GM12878 (cell line): ENCODE results near the gene KDM2A. TPM values are rescaled to one million over a fixed set of nuclear protein-coding genes. Genes with fewer than 3 reads are reported as not detected.

Experiments used
- ATAC-seq: fragments of 200-7000 bp; cut with Tn5 transposase; 3 replicates; pipeline ENCODE4 v1.9.1; 2020; ENCODE audit warnings: mild to moderate bottlenecking, moderate library complexity
- BruUV-seq: library from RNA; stranded (reverse); fragments of 400-500 nt; replicated peaks from 2 replicates; lab custom pipeline; 2021; lab: Mats Ljungman, UMichigan
- CTCF ChIA-PET: fragments of 300-600 bp; sonication (Branson Sonifier 250); formaldehyde crosslinking; extraction: SDS; loops from one replicate; lab custom pipeline; 2021; ENCODE audit warnings: inconsistent platforms; lab: Yijun Ruan, JAX
- POLR2A ChIA-PET: fragments of 350-600 bp; formaldehyde crosslinking; extraction: SDS; loops from one replicate; lab custom pipeline; 2021; ENCODE audit warnings: inconsistent platforms; lab: Charles Lee
- RAD21 ChIA-PET: fragments of 300-600 bp; sonication (Branson Sonifier 250); formaldehyde crosslinking; loops from one replicate; lab custom pipeline; 2023; ENCODE audit warnings: antibody characterized with exemption; ENCODE audit not compliant: unreplicated experiment; lab: Charles Lee
- SMC1A ChIA-PET: fragments of 300-600 bp; sonication (Branson Sonifier 250); formaldehyde crosslinking; loops from one replicate; lab custom pipeline; 2023; ENCODE audit not compliant: unreplicated experiment, uncharacterized antibody; lab: Charles Lee
- DNase-seq: peaks from one replicate; pipeline ENCODE4 v3.0.0-alpha.2; 2011; ENCODE audit warnings: low read depth, low spot score
- FAIRE-seq: peaks from 3 replicates; lab custom pipeline; 2011; peaks lifted over from hg19 to GRCh38; lab: Jason Lieb, UNC
- H2AFZ ChIP-seq: 2 replicates; pipeline ENCODE4 v1.6.0; 2011; ENCODE audit warnings: low read depth, low read length, control low read depth; ENCODE audit not compliant: control insufficient read depth
- H3K27ac ChIP-seq: 2 replicates; pipeline ENCODE4 v1.5.1; 2011; ENCODE audit warnings: control low read depth; ENCODE audit not compliant: control insufficient read depth, insufficient read depth
- H3K27me3 ChIP-seq, 2 experiments: replicated peaks in 1 of 2; 2 replicates each; pipeline versions ENCODE4 v1.6.0 to v1.6.1; 2011; ENCODE audit warnings: low read length in 1 of 2; ENCODE audit not compliant: control insufficient read depth in 2 of 2, insufficient read depth in 2 of 2
- H3K36me3 ChIP-seq, 2 experiments: 2 replicates each; pipeline ENCODE4 v1.5.1; 2011; ENCODE audit warnings: low read length in 1 of 2; ENCODE audit not compliant: control insufficient read depth in 2 of 2, insufficient read depth in 2 of 2
- H3K4me1 ChIP-seq: 2 replicates; pipeline ENCODE4 v1.6.1; 2011; ENCODE audit warnings: mild to moderate bottlenecking, low read length, moderate library complexity, mixed read lengths; ENCODE audit not compliant: control insufficient read depth, insufficient read depth
- H3K4me2 ChIP-seq: 2 replicates; pipeline ENCODE4 v1.6.0; 2011; ENCODE audit warnings: control low read depth; ENCODE audit not compliant: control insufficient read depth, insufficient read depth
- H3K4me3 ChIP-seq: fragments of 200-600 bp; sonication (generic); 2 replicates; pipeline ENCODE4 v1.5.1; 2016
- H3K79me2 ChIP-seq: 2 replicates; pipeline ENCODE4 v1.6.0; 2011; ENCODE audit warnings: low read length; ENCODE audit not compliant: control insufficient read depth, insufficient read depth
- H3K9ac ChIP-seq: 2 replicates; pipeline ENCODE4 v1.8.0; 2011; ENCODE audit warnings: low read length, control low read depth, mixed read lengths; ENCODE audit not compliant: control insufficient read depth, insufficient read depth
- H3K9me3 ChIP-seq: replicated peaks from 3 replicates; pipeline ENCODE4 v1.5.1; 2011; ENCODE audit warnings: mild to moderate bottlenecking, low read length; ENCODE audit not compliant: control insufficient read depth, insufficient read depth
- H4K20me1 ChIP-seq: 2 replicates; pipeline ENCODE4 v1.6.0; 2011; ENCODE audit not compliant: control insufficient read depth, insufficient read depth
- CHD2 ChIP-seq: IDR thresholded peaks from 2 replicates; pipeline ENCODE4 v1.6.1; 2011; ENCODE audit warnings: low read depth, low read length, improper control_type of control experiment, borderline replicate concordance
- ETV6 ChIP-seq, 2 experiments: fragments of 450-650 bp in 1 of 2; IDR thresholded peaks in 1 of 2; conservative IDR thresholded peaks in 1 of 2; 2 replicates each; pipeline ENCODE4 v1.6.1; 2014; ENCODE audit warnings: antibody characterized with exemption in 1 of 2, borderline replicate concordance in 1 of 2, low read depth in 1 of 2, mild to moderate bottlenecking in 1 of 2, moderate library complexity in 1 of 2
- MXI1 ChIP-seq: fragments of 150-350 bp; IDR thresholded peaks from 2 replicates; pipeline ENCODE4 v1.6.1; 2011; ENCODE audit warnings: low read depth, mild to moderate bottlenecking, inconsistent platforms, low read length, improper control_type of control experiment
- RCOR1 ChIP-seq: conservative IDR thresholded peaks from 2 replicates; pipeline ENCODE4 v1.6.1; 2012; ENCODE audit warnings: low read depth, low read length, improper control_type of control experiment
- SPI1 ChIP-seq: IDR thresholded peaks from 2 replicates; pipeline ENCODE4 v1.6.1; 2011; ENCODE audit warnings: low read depth, mild to moderate bottlenecking, low read length, moderate library complexity, borderline replicate concordance; ENCODE audit not compliant: insufficient read depth
- WGBS: methylation state at CpG from one replicate; pipeline ENCODE4 v1.1.6; 2016; ENCODE audit warnings: low lambda C conversion rate; ENCODE audit not compliant: insufficient replicate concordance, insufficient coverage; ENCODE audit errors: missing lambda C conversion rate; 5-methylcytosine and 5-hydroxymethylcytosine counted together
- in situ Hi-C: fragments of 300-500 bp; cut with MboI; formaldehyde crosslinking; loops from 9 replicates; pipeline ENCODE4 v1.14.3; 2018; ENCODE audit warnings: mixed read lengths
- intact Hi-C: fragments of 100-400 bp; cut with micrococcal nuclease; formaldehyde crosslinking; loops from one replicate; pipeline ENCODE4 v1.14.2; 2022; ENCODE audit not compliant: unreplicated experiment
- polyA plus RNA-seq, 11 experiments: library from polyadenylated mRNA; depleted of rRNA in 4 of 11; unstranded in 6 of 11; stranded (reverse) in 5 of 11; fragments of >200 nt; fragmentation: Nextera tagmentation in 4 of 11; fragmentation: Illumina TruSeq in 1 of 11; extraction: Ambion mirVana in 4 of 11; extraction: Trizol in 1 of 11; gene quantifications; 1 replicate in 1 of 11; 2 replicates in 10 of 11; pipeline versions ENCODE4 v1.2.1 to v1.2.3, GENCODE V29; 2011 to 2016; ENCODE audit warnings: inconsistent platforms in 2 of 11, missing spikeins in 2 of 11, low read depth in 1 of 11
- total RNA-seq, 4 experiments: library from RNA; depleted of rRNA in 3 of 4; stranded (reverse); fragments of >200 nt in 3 of 4; fragmentation: Illumina TruSeq in 1 of 4; extraction: Trizol in 1 of 4; gene quantifications; 2 replicates each; pipeline versions ENCODE4 v1.2.1 to v1.2.3, GENCODE V29; 2013 to 2021
- TF ChIP-seq, protein P1 (sequence below), 3 experiments: IDR thresholded peaks in 2 of 3; conservative IDR thresholded peaks in 1 of 3; 2 replicates each; pipeline ENCODE4 v1.5.1; 2011; ENCODE audit warnings: low read depth in 3 of 3, low read length in 3 of 3, mild to moderate bottlenecking in 3 of 3, control low read depth in 2 of 3, moderate library complexity in 2 of 3, inconsistent platforms in 1 of 3, mixed read lengths in 1 of 3; ENCODE audit not compliant: control insufficient read depth in 2 of 3, insufficient read depth in 1 of 3; ENCODE audit errors: extremely low read depth in 1 of 3
- TF ChIP-seq, protein P2 (sequence below): fragments of 450-650 bp; IDR thresholded peaks from 2 replicates; pipeline ENCODE4 v1.6.1; 2017; ENCODE audit warnings: mild to moderate bottlenecking
- TF ChIP-seq, protein P3 (sequence below): IDR thresholded peaks from 2 replicates; pipeline ENCODE4 v1.6.1; 2012; ENCODE audit warnings: low read depth, low read length, improper control_type of control experiment
- TF ChIP-seq, protein P4 (sequence below): fragments of 450-650 bp; formaldehyde crosslinking; IDR thresholded peaks from 2 replicates; pipeline ENCODE4 v1.5.0; 2022; ENCODE audit warnings: mild to moderate bottlenecking, missing genetic modification characterization

Gene KDM2A
- total and polyA plus RNA-seq, 10 of the 15 experiments (the other 5 are each of a cell fraction or from before 2014, with no cell fraction given) = 10.5 to 69.3 (median 41.6) TPM

DNA sequence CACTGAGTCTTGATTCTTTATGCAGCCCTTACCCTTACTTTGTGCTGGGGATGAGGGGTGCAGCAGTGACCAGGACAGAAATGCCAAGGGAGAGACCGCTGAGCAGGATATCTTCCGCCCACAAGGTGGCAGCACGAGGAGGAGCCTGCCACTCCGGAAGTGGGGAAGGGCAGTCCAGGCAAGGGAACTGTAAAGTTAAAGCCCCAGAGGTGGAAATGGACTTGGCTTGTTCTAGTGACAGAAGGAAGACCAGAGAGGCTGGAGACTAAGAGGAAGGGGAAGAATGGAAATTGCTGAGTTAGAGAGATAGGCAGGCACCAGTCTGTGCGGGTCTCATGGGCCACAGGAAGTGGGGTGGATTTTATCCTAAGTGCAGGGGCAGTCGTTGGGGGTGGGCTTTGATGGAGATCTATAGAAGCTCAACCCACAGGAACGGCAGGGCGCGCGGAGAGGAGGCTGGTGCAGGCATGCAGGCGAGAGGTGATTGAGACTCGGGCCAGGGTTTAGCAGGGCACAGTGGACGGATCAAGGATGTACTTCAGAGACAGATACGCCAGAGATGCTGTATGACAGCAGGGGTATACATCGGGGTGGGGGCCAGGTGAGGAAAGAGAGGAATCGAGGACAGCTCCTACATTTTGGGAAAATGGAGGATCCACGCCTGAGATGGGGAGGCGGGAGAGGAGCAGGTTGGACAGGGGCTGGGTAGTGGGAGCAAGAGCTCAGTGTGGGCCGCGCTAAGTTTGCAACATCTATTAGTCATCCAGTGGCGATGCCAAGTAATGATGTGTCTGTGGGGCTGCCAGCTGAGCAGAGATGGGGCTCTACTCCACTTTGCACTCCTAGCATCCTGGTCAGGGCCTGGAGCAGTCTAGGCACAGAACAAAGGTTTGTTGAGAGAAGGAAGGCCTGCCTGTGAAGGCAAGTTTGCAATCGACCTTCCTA lies 143.9 kb downstream of the KDM2A start:
- no peak for DNase-seq
- no peaks in the 10 kb centered on the region for H4K20me1 ChIP-seq
- ChIA-PET CTCF (interaction anchor here (0.5 to 4.9 kb wide), 30 partner anchors 8 to 220 kb away, joined by 3 to 151 read pairs (median 6); partner anchors contain the start of genes AIP, ANKRD13D and POLD4), POLR2A (interaction anchor here (0.6 to 4.8 kb wide), 11 partner anchors 10 to 840 kb away, joined by 3 to 25 read pairs (median 4); partner anchors contain the start of gene ANKRD13D), SMC1A (interaction anchor here (1.0 to 4.0 kb wide), 11 partner anchors 9 to 150 kb away, joined by 3 to 65 read pairs (median 11); partner anchors contain the start of gene POLD4), RAD21 (interaction anchor here (0.6 to 4.9 kb wide), 19 partner anchors 15 to 231 kb away, joined by 3 to 69 read pairs (median 4); partner anchors contain the start of genes ANKRD13D and POLD4)
- in situ Hi-C loops (loop anchor here (5.0 kb wide), 2 partner anchors 54 to 119 kb away; no protein-coding TSS in a partner anchor), intact Hi-C loops (loop anchor here (1.0 to 10.0 kb wide), 3 partner anchors 54 to 222 kb away; partner anchors contain the start of gene AIP)
- peaks cover 12% of the 10 kb centered on the region for H3K4me1 ChIP-seq
- peak; percentile 78 for FAIRE-seq
- peak overlapping the region; percentile 5; the same call in 1 of the 2 replicates for H3K9ac ChIP-seq
- peak; percentile 78 for ATAC-seq
- peak overlapping the region; percentile 7 for H3K27ac ChIP-seq
- WGBS = 29% methylated on average over 22 of the region's 22 CpGs
- H3K79me2 ChIP-seq = peaks cover 19% of the 10 kb centered on the region
- H3K27me3 ChIP-seq = no peaks in the 10 kb centered on the region
- BruUV-seq = no TSS peak
- no peak overlapping the region for H3K4me3 ChIP-seq
- 0 out of 4 replicates have a peak, but pooled peaks cover 0 to 3% of the 10 kb centered on the region in 2 experiments for H3K36me3 ChIP-seq
- peak overlapping the region; percentile 51 for H3K4me2 ChIP-seq
- H2AFZ ChIP-seq = peak overlapping the region; percentile 86
- no peaks in the 10 kb centered on the region for H3K9me3 ChIP-seq
- TF ChIP-seq MXI1 = 0 out of 2 replicates have a peak, but pooled peaks have one; percentile 43
- TF ChIP-seq, protein P1, sequence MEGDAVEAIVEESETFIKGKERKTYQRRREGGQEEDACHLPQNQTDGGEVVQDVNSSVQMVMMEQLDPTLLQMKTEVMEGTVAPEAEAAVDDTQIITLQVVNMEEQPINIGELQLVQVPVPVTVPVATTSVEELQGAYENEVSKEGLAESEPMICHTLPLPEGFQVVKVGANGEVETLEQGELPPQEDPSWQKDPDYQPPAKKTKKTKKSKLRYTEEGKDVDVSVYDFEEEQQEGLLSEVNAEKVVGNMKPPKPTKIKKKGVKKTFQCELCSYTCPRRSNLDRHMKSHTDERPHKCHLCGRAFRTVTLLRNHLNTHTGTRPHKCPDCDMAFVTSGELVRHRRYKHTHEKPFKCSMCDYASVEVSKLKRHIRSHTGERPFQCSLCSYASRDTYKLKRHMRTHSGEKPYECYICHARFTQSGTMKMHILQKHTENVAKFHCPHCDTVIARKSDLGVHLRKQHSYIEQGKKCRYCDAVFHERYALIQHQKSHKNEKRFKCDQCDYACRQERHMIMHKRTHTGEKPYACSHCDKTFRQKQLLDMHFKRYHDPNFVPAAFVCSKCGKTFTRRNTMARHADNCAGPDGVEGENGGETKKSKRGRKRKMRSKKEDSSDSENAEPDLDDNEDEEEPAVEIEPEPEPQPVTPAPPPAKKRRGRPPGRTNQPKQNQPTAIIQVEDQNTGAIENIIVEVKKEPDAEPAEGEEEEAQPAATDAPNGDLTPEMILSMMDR (IDR thresholded peaks at IDR 0.05 in 2 of 3, conservative IDR thresholded peaks at IDR 0.05 in 1 of 3; ENCODE audit: control insufficient read depth in 2 of 3, extremely low read depth in 1 of 3, insufficient read depth in 1 of 3, low read depth in 3 of 3, low read length in 3 of 3) = peak; percentile 83 to 98 (median 93); a peak in 5 of 6 replicates
- no peak for TF ChIP-seq RCOR1
- 0 out of 4 replicates have a peak, but pooled peaks of 1 of the 2 experiments have one; percentile 20 for TF ChIP-seq ETV6 (conservative IDR thresholded peaks at IDR 0.05 in 1 of 2, IDR thresholded peaks at IDR 0.05 in 1 of 2; ENCODE audit: borderline replicate concordance in 1 of 2, low read depth in 1 of 2)
- TF ChIP-seq, protein P2, sequence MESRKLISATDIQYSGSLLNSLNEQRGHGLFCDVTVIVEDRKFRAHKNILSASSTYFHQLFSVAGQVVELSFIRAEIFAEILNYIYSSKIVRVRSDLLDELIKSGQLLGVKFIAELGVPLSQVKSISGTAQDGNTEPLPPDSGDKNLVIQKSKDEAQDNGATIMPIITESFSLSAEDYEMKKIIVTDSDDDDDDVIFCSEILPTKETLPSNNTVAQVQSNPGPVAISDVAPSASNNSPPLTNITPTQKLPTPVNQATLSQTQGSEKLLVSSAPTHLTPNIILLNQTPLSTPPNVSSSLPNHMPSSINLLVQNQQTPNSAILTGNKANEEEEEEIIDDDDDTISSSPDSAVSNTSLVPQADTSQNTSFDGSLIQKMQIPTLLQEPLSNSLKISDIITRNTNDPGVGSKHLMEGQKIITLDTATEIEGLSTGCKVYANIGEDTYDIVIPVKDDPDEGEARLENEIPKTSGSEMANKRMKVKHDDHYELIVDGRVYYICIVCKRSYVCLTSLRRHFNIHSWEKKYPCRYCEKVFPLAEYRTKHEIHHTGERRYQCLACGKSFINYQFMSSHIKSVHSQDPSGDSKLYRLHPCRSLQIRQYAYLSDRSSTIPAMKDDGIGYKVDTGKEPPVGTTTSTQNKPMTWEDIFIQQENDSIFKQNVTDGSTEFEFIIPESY = no peak
- TF ChIP-seq, protein P3, sequence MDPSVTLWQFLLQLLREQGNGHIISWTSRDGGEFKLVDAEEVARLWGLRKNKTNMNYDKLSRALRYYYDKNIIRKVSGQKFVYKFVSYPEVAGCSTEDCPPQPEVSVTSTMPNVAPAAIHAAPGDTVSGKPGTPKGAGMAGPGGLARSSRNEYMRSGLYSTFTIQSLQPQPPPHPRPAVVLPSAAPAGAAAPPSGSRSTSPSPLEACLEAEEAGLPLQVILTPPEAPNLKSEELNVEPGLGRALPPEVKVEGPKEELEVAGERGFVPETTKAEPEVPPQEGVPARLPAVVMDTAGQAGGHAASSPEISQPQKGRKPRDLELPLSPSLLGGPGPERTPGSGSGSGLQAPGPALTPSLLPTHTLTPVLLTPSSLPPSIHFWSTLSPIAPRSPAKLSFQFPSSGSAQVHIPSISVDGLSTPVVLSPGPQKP = peak; percentile 97
- TF ChIP-seq, protein P4, sequence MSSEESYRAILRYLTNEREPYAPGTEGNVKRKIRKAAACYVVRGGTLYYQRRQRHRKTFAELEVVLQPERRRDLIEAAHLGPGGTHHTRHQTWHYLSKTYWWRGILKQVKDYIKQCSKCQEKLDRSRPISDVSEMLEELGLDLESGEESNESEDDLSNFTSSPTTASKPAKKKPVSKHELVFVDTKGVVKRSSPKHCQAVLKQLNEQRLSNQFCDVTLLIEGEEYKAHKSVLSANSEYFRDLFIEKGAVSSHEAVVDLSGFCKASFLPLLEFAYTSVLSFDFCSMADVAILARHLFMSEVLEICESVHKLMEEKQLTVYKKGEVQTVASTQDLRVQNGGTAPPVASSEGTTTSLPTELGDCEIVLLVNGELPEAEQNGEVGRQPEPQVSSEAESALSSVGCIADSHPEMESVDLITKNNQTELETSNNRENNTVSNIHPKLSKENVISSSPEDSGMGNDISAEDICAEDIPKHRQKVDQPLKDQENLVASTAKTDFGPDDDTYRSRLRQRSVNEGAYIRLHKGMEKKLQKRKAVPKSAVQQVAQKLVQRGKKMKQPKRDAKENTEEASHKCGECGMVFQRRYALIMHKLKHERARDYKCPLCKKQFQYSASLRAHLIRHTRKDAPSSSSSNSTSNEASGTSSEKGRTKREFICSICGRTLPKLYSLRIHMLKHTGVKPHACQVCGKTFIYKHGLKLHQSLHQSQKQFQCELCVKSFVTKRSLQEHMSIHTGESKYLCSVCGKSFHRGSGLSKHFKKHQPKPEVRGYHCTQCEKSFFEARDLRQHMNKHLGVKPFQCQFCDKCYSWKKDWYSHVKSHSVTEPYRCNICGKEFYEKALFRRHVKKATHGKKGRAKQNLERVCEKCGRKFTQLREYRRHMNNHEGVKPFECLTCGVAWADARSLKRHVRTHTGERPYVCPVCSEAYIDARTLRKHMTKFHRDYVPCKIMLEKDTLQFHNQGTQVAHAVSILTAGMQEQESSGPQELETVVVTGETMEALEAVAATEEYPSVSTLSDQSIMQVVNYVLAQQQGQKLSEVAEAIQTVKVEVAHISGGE (CRISPR knock-in tag) = no peak
- 0 out of 2 replicates have a peak, but pooled peaks have one; percentile 49 for TF ChIP-seq CHD2
- peak; percentile 54; the same call in 1 of the 2 replicates for TF ChIP-seq SPI1
